ENCODE results near the gene ASXL2. TPM values are rescaled to one million over a fixed set of nuclear protein-coding genes. Genes with fewer than 3 reads are reported as not detected.
"Not testable (repeated sequence)": the region's sequence is repeated elsewhere in the genome, so short reads cannot be mapped to it uniquely, and the experiment has no call there.

The ASXL2 gene
- total and polyA plus RNA-seq, 2 donors from 2014 or later: 2.6 to 41.0 TPM

GRCh38 chr2:25707927-25708590, 170.2 kb downstream of the ASXL2 start:
- TF ChIP-seq, protein P1, sequence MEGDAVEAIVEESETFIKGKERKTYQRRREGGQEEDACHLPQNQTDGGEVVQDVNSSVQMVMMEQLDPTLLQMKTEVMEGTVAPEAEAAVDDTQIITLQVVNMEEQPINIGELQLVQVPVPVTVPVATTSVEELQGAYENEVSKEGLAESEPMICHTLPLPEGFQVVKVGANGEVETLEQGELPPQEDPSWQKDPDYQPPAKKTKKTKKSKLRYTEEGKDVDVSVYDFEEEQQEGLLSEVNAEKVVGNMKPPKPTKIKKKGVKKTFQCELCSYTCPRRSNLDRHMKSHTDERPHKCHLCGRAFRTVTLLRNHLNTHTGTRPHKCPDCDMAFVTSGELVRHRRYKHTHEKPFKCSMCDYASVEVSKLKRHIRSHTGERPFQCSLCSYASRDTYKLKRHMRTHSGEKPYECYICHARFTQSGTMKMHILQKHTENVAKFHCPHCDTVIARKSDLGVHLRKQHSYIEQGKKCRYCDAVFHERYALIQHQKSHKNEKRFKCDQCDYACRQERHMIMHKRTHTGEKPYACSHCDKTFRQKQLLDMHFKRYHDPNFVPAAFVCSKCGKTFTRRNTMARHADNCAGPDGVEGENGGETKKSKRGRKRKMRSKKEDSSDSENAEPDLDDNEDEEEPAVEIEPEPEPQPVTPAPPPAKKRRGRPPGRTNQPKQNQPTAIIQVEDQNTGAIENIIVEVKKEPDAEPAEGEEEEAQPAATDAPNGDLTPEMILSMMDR (IDR thresholded peaks at IDR 0.05; ENCODE audit: borderline replicate concordance, extremely low read depth, insufficient read depth): no peak
- Histone ChIP-seq H3K36me3 (ENCODE audit: control insufficient read depth in 2 of 3, insufficient read depth in 3 of 3, low read length in 3 of 3) (no peaks in the 10 kb centered on the region), H3K27me3 (ENCODE audit: control insufficient read depth, insufficient read depth, low read length) (no peaks in the 10 kb centered on the region), H3K9me3 (ENCODE audit: control insufficient read depth in 2 of 3, insufficient read depth in 1 of 3, low read length in 3 of 3) (no peaks in the 10 kb centered on the region), H3K27ac (ENCODE audit: low read depth in 2 of 2, low read length in 2 of 2) (no peak overlapping the region), H3K9ac (ENCODE audit: low read length in 3 of 3) (no peak overlapping the region), H3K4me1 (ENCODE audit: control insufficient read depth in 2 of 3, insufficient read depth in 2 of 3, low read depth in 1 of 3, low read length in 3 of 3) (no peaks in the 10 kb centered on the region), H3K4me3 (ENCODE audit: low read length in 3 of 3) (no peak overlapping the region)
- DNase-seq: no peak
- no peak for FAIRE-seq
- intact Hi-C loops (cut with DNase I): no loop called here

DNA sequence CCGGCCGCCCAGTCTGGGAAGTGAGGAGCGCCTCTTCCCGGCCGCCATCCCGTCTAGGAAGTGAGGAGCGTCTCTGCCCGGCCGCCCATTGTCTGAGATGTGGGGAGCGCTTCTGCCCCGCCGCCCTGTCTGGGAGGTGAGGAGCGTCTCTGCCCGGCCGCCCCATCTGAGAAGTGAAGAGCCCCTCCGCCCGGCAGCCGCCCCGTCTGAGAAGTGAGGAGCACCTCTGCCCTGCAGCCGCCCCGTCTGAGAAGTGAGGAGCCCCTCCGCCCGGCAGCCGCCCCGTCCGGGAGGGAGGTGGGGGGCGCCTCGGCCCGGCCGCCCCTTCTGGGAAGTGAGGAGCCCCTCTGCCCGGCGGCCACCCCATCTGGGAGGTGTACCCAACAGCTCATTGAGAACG, 172.7 kb downstream of the ASXL2 start:
- DNase-seq; intact Hi-C loops (cut with DNase I); H3K9ac ChIP-seq (ENCODE audit: low read length in 3 of 3); H3K4me3 ChIP-seq (ENCODE audit: low read length in 3 of 3); H3K36me3 ChIP-seq (ENCODE audit: control insufficient read depth in 2 of 3, insufficient read depth in 3 of 3, low read length in 3 of 3); H3K27me3 ChIP-seq (ENCODE audit: control insufficient read depth, insufficient read depth, low read length); H3K27ac ChIP-seq (ENCODE audit: low read depth in 2 of 2, low read length in 2 of 2); FAIRE-seq; H3K4me1 ChIP-seq (ENCODE audit: control insufficient read depth in 2 of 3, insufficient read depth in 2 of 3, low read depth in 1 of 3, low read length in 3 of 3); H3K9me3 ChIP-seq (ENCODE audit: control insufficient read depth in 2 of 3, insufficient read depth in 1 of 3, low read length in 3 of 3): not testable (repeated sequence)

DNA sequence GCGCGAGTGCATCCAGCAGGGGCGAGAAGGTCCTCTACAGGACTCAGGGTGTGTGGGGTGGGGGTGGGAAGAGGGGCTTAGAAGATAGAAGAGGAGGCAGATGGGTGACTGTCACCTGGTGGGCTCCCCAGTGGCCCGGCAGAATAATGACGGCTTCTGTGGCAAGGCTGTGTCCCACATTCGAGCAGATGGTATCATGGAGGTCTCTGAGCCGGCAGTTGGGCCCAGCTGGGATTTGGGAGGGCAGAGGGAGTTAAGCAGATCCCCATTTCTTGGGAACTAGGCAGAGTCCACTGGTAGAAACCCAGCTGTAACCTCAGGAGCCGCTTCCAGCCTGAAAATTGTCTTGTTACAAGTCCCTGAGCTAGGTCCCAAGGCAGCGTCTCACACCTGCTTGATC, 176.5 kb downstream of the ASXL2 start:
- Histone ChIP-seq H3K4me1 (ENCODE audit: control insufficient read depth in 2 of 3, insufficient read depth in 2 of 3, low read depth in 1 of 3, low read length in 3 of 3) (no peaks in the 10 kb centered on the region), H3K9ac (ENCODE audit: low read length in 3 of 3) (no peak overlapping the region), H3K27me3 (ENCODE audit: control insufficient read depth, insufficient read depth, low read length) (no peaks in the 10 kb centered on the region), H3K36me3 (ENCODE audit: control insufficient read depth in 2 of 3, insufficient read depth in 3 of 3, low read length in 3 of 3) (no peaks in the 10 kb centered on the region), H3K27ac (ENCODE audit: low read depth in 2 of 2, low read length in 2 of 2) (no peak overlapping the region), H3K4me3 (ENCODE audit: low read length in 3 of 3) (no peak overlapping the region), H3K9me3 (ENCODE audit: control insufficient read depth in 2 of 3, insufficient read depth in 1 of 3, low read length in 3 of 3) (no peaks in the 10 kb centered on the region)
- FAIRE-seq: no peak
- TF ChIP-seq, protein P1 (IDR thresholded peaks at IDR 0.05; ENCODE audit: borderline replicate concordance, extremely low read depth, insufficient read depth): no peak
- no peak for DNase-seq
- intact Hi-C loops (cut with DNase I): no loop called here

DNA sequence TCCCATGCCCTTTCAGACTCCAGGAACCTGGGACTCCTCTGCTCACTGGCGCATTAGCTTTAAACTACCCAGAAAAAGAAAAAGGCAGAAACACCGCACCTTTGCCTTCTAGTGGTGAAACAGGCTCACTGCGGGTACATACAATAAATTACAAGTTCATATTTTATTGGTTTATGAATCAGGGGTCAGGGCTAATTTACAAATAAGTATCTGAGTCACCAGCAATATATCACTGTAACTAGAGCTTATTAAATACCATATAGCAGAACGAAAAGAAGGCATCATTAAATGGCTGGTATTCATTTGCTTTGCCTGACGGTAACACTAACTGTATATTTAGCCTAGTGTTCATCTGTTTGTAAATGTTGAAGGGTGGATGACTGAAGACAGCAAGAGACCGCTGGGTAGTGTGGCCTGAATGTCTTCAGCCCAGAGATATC, 178.0 kb downstream of the ASXL2 start:
- Histone ChIP-seq H3K27ac (ENCODE audit: low read depth in 2 of 2, low read length in 2 of 2) (no peak overlapping the region), H3K4me3 (ENCODE audit: low read length in 3 of 3) (no peak overlapping the region), H3K9me3 (ENCODE audit: control insufficient read depth in 2 of 3, insufficient read depth in 1 of 3, low read length in 3 of 3) (no peaks in the 10 kb centered on the region), H3K27me3 (ENCODE audit: control insufficient read depth, insufficient read depth, low read length) (no peaks in the 10 kb centered on the region), H3K4me1 (ENCODE audit: control insufficient read depth in 2 of 3, insufficient read depth in 2 of 3, low read depth in 1 of 3, low read length in 3 of 3) (no peaks in the 10 kb centered on the region), H3K36me3 (ENCODE audit: control insufficient read depth in 2 of 3, insufficient read depth in 3 of 3, low read length in 3 of 3) (no peaks in the 10 kb centered on the region), H3K9ac (ENCODE audit: low read length in 3 of 3) (no peak overlapping the region)
- intact Hi-C loops (cut with DNase I): no loop called here
- no peak for FAIRE-seq
- TF ChIP-seq, protein P1 (IDR thresholded peaks at IDR 0.05; ENCODE audit: borderline replicate concordance, extremely low read depth, insufficient read depth): peak; percentile 67
- DNase-seq: peak in 1 of 5 donors; percentile 45

Measured in kidney (tissue), 14 donors.